HG03097 (cell line): Measurements from ENCODE around the gene EIF4A2.
"Not testable (repeated sequence)": the region's sequence is repeated elsewhere in the genome, so short reads cannot be mapped to it uniquely, and the experiment has no call there.

Source experiments
- ATAC-seq: cut with Tn5 transposase; IDR thresholded peaks from one replicate; pipeline ENCODE4 v1.9.1; 2021; ENCODE audit not compliant: unreplicated experiment, low FRiP score

Gene EIF4A2

GRCh38 chr3:186784820-186785494, 1.6 kb downstream of the EIF4A2 start:
- no peak for ATAC-seq

- ATAC-seq: no peak
Measured at GRCh38 chr3:186785495-186786018, 2.2 kb downstream of the EIF4A2 start.

GRCh38 chr3:186786922-186787321, 3.5 kb downstream of the EIF4A2 start:
- no peak for ATAC-seq

GRCh38 chr3:186787642-186788481, 4.5 kb downstream of the EIF4A2 start:
- ATAC-seq: no peak

- ATAC-seq: no peak
Measured at GRCh38 chr3:186788482-186789370, 5.3 kb downstream of the EIF4A2 start.

GRCh38 chr3:186789554-186790260, 6.3 kb downstream of the EIF4A2 start:
- ATAC-seq: no peak

GRCh38 chr3:186790261-186790981, 7.0 kb downstream of the EIF4A2 start:
- ATAC-seq: no peak

GRCh38 chr3:186798239-186798874, 15.0 kb downstream of the EIF4A2 start:
- no peak for ATAC-seq

GRCh38 chr3:186800285-186800684, 16.9 kb downstream of the EIF4A2 start:
- ATAC-seq: no peak

- ATAC-seq: no peak
Measured at GRCh38 chr3:186802701-186803100, 19.3 kb downstream of the EIF4A2 start.

- not testable (repeated sequence) for ATAC-seq
Measured at GRCh38 chr3:186803447-186803846, 20.1 kb downstream of the EIF4A2 start.

GRCh38 chr3:186806089-186807055, 23.0 kb downstream of the EIF4A2 start, which contains the start of gene RFC4:
Gene RFC4 (minus strand): TSS chr3:186806482. CDS start chr3:186804713, 1,769 bp downstream.
- ATAC-seq: peak; percentile 80

- ATAC-seq: no peak
Measured at GRCh38 chr3:186807231-186807630, 23.9 kb downstream of the EIF4A2 start.

- no peak for ATAC-seq
Measured at GRCh38 chr3:186810336-186810996, 27.1 kb downstream of the EIF4A2 start.

- not testable (repeated sequence) for ATAC-seq
Measured at GRCh38 chr3:186811313-186811712, 27.9 kb downstream of the EIF4A2 start.

- ATAC-seq: no peak
Measured at GRCh38 chr3:186814100-186814499, 30.7 kb downstream of the EIF4A2 start.

- ATAC-seq: no peak
Measured at GRCh38 chr3:186815435-186815834, 32.1 kb downstream of the EIF4A2 start.
